HepG2 (cell line): ENCODE results near the gene LGALS1. TPM values are rescaled to one million over a fixed set of nuclear protein-coding genes. Genes with fewer than 3 reads are reported as not detected.

ENCODE experiments used
- CEBPB ChIP-seq: IDR thresholded peaks from 2 replicates; pipeline ENCODE4 v1.6.1; 2011; ENCODE audit warnings: low read depth, low read length, improper control_type of control experiment, borderline replicate concordance
- EHMT2 ChIP-seq: fragments of 200-600 bp; sonication (generic); IDR thresholded peaks from 2 replicates; pipeline ENCODE4 v1.7.0; 2017; ENCODE audit warnings: antibody characterized with exemption, low read depth, low read length, borderline replicate concordance
- FOXK2 ChIP-seq: fragments of 450-650 bp; IDR thresholded peaks from 2 replicates; pipeline ENCODE4 v1.6.1; 2016
- HNRNPK ChIP-seq: fragments of 200-400 bp; formaldehyde crosslinking; IDR thresholded peaks from 2 replicates; pipeline ENCODE4 v1.6.1; 2018; ENCODE audit warnings: low read length, low read depth, moderate library complexity, mild to moderate bottlenecking; ENCODE audit not compliant: poor library complexity, severe bottlenecking
- NFKBIZ ChIP-seq: IDR thresholded peaks from 2 replicates; pipeline ENCODE4 v1.6.1; 2018; ENCODE audit warnings: missing genetic modification reagents, missing compliant biosample characterization
- TMF1 ChIP-seq: sonication (generic); formaldehyde crosslinking; IDR thresholded peaks from 2 replicates; pipeline ENCODE4 v1.8.1; 2022; ENCODE audit warnings: low read depth, missing genetic modification reagents
- ZMYM2 ChIP-seq: sonication (generic); formaldehyde crosslinking; IDR thresholded peaks from 2 replicates; pipeline ENCODE4 v1.8.0; 2022; ENCODE audit warnings: mild to moderate bottlenecking, missing genetic modification reagents
- ZNF7 ChIP-seq: IDR thresholded peaks from 2 replicates; pipeline ENCODE4 v1.6.1; 2016; ENCODE audit warnings: missing biosample characterization, missing genetic modification reagents
- polyA plus RNA-seq, 8 experiments: library from polyadenylated mRNA; depleted of rRNA in 3 of 8; stranded (reverse) in 7 of 8; unstranded in 1 of 8; fragments of >200 nt; fragmentation: Illumina TruSeq in 4 of 8; extraction: Trizol in 4 of 8; gene quantifications; 2 replicates each; pipeline versions ENCODE4 v1.2.1 to v1.2.3, GENCODE V29; 2011 to 2016; ENCODE audit warnings: low read depth in 4 of 8, missing spikeins in 1 of 8, mixed read lengths in 1 of 8; ENCODE audit not compliant: insufficient read depth in 1 of 8
- total RNA-seq, 5 experiments: library from RNA; depleted of rRNA; stranded (reverse); fragments of >200 nt; fragmentation: Illumina TruSeq; extraction: Trizol; gene quantifications; 2 replicates each; pipeline ENCODE4 v1.2.3, GENCODE V29; 2016; ENCODE audit warnings: low read depth in 1 of 5
- TF ChIP-seq, protein P1 (sequence below): sonication (generic); formaldehyde crosslinking; IDR thresholded peaks from 2 replicates; pipeline ENCODE4 v1.4.0; 2020; ENCODE audit warnings: missing genetic modification reagents, borderline replicate concordance
- TF ChIP-seq, protein P2 (sequence below): sonication (generic); formaldehyde crosslinking; IDR thresholded peaks from 2 replicates; pipeline ENCODE4 v1.5.0; 2020; ENCODE audit warnings: mild to moderate bottlenecking, missing genetic modification reagents
- TF ChIP-seq, protein P3 (sequence below): sonication (generic); formaldehyde crosslinking; IDR thresholded peaks from 2 replicates; pipeline ENCODE4 v1.4.0; 2020; ENCODE audit warnings: missing genetic modification reagents
- TF ChIP-seq, protein P4 (sequence below): IDR thresholded peaks from 2 replicates; pipeline ENCODE4 v1.6.1; 2016
- TF ChIP-seq, protein P5 (sequence below): sonication (generic); formaldehyde crosslinking; IDR thresholded peaks from 2 replicates; pipeline ENCODE4 v1.4.0; 2020; ENCODE audit warnings: missing genetic modification reagents

Gene LGALS1
- total and polyA plus RNA-seq, 2 of the 13 experiments (the other 11 are each of a cell fraction or from before 2014, with no cell fraction given): 103 to 858 TPM

DNA sequence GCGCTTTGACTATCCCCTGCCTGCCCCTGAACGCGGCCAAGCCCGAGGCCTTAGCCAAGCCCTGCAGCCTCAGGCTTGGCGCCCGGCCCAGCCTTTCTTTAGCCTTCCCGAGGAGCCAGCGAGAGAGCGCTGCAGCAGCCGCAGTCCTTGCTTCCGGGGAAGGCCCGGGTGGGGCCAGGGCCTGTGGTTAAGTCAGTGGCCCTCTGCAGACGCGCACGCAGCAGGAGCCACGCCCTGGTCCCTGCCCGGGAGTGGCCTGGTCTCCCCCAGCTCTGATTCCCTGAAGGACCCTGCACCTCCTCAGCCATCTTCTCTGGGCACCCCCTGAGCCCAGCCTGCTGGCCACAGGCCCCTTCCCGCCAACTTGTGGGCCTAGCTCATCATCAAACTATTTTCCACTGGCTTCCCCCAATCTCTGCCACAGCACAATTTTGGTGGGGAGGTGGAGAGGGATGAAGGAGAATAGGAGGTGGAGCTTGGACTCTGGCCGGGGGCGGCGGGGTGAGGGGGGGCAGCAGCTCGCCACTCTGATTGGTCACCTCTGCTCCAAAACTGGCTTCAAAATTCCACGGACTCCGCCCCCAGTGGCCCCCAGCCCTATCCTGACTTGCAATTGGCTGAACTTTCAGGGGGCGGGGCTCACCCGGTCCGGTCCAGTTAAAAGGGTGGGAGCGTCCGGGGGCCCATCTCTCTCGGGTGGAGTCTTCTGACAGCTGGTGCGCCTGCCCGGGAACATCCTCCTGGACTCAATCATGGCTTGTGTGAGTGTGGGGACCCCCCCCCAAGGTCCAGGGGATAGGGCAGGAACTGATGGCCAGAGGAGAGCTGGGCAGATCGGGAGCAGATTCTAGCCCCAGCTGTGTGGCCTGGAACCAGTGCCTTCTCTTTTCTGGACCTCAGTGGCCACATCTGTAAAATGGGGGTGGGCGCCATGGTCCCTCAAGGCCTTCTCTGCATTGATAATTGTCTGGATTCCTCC is at the start of gene LGALS1 (continued):
- TF ChIP-seq, protein P1, sequence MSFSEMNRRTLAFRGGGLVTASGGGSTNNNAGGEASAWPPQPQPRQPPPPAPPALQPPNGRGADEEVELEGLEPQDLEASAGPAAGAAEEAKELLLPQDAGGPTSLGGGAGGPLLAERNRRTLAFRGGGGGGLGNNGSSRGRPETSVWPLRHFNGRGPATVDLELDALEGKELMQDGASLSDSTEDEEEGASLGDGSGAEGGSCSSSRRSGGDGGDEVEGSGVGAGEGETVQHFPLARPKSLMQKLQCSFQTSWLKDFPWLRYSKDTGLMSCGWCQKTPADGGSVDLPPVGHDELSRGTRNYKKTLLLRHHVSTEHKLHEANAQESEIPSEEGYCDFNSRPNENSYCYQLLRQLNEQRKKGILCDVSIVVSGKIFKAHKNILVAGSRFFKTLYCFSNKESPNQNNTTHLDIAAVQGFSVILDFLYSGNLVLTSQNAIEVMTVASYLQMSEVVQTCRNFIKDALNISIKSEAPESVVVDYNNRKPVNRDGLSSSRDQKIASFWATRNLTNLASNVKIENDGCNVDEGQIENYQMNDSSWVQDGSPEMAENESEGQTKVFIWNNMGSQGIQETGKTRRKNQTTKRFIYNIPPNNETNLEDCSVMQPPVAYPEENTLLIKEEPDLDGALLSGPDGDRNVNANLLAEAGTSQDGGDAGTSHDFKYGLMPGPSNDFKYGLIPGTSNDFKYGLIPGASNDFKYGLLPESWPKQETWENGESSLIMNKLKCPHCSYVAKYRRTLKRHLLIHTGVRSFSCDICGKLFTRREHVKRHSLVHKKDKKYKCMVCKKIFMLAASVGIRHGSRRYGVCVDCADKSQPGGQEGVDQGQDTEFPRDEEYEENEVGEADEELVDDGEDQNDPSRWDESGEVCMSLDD (CRISPR knock-in tag): no peak; the same call in 1 of the 2 replicates
- TF ChIP-seq, protein P2, sequence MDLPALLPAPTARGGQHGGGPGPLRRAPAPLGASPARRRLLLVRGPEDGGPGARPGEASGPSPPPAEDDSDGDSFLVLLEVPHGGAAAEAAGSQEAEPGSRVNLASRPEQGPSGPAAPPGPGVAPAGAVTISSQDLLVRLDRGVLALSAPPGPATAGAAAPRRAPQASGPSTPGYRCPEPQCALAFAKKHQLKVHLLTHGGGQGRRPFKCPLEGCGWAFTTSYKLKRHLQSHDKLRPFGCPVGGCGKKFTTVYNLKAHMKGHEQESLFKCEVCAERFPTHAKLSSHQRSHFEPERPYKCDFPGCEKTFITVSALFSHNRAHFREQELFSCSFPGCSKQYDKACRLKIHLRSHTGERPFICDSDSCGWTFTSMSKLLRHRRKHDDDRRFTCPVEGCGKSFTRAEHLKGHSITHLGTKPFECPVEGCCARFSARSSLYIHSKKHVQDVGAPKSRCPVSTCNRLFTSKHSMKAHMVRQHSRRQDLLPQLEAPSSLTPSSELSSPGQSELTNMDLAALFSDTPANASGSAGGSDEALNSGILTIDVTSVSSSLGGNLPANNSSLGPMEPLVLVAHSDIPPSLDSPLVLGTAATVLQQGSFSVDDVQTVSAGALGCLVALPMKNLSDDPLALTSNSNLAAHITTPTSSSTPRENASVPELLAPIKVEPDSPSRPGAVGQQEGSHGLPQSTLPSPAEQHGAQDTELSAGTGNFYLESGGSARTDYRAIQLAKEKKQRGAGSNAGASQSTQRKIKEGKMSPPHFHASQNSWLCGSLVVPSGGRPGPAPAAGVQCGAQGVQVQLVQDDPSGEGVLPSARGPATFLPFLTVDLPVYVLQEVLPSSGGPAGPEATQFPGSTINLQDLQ (CRISPR knock-in tag): no peak
- TF ChIP-seq EHMT2 (no peak), FOXK2 (no peak), ZMYM2 (no peak), CEBPB (no peak), ZNF7 (no peak), TMF1 (CRISPR knock-in tag) (no peak), NFKBIZ (no peak), HNRNPK (no peak)
- TF ChIP-seq, protein P3, sequence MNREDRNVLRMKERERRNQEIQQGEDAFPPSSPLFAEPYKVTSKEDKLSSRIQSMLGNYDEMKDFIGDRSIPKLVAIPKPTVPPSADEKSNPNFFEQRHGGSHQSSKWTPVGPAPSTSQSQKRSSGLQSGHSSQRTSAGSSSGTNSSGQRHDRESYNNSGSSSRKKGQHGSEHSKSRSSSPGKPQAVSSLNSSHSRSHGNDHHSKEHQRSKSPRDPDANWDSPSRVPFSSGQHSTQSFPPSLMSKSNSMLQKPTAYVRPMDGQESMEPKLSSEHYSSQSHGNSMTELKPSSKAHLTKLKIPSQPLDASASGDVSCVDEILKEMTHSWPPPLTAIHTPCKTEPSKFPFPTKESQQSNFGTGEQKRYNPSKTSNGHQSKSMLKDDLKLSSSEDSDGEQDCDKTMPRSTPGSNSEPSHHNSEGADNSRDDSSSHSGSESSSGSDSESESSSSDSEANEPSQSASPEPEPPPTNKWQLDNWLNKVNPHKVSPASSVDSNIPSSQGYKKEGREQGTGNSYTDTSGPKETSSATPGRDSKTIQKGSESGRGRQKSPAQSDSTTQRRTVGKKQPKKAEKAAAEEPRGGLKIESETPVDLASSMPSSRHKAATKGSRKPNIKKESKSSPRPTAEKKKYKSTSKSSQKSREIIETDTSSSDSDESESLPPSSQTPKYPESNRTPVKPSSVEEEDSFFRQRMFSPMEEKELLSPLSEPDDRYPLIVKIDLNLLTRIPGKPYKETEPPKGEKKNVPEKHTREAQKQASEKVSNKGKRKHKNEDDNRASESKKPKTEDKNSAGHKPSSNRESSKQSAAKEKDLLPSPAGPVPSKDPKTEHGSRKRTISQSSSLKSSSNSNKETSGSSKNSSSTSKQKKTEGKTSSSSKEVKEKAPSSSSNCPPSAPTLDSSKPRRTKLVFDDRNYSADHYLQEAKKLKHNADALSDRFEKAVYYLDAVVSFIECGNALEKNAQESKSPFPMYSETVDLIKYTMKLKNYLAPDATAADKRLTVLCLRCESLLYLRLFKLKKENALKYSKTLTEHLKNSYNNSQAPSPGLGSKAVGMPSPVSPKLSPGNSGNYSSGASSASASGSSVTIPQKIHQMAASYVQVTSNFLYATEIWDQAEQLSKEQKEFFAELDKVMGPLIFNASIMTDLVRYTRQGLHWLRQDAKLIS (CRISPR knock-in tag): no peak
- TF ChIP-seq, protein P4, sequence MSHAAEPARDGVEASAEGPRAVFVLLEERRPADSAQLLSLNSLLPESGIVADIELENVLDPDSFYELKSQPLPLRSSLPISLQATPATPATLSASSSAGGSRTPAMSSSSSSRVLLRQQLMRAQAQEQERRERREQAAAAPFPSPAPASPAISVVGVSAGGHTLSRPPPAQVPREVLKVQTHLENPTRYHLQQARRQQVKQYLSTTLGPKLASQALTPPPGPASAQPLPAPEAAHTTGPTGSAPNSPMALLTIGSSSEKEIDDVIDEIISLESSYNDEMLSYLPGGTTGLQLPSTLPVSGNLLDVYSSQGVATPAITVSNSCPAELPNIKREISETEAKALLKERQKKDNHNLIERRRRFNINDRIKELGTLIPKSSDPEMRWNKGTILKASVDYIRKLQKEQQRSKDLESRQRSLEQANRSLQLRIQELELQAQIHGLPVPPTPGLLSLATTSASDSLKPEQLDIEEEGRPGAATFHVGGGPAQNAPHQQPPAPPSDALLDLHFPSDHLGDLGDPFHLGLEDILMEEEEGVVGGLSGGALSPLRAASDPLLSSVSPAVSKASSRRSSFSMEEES: peak; percentile 5; the same call in 1 of the 2 replicates
- TF ChIP-seq, protein P5, sequence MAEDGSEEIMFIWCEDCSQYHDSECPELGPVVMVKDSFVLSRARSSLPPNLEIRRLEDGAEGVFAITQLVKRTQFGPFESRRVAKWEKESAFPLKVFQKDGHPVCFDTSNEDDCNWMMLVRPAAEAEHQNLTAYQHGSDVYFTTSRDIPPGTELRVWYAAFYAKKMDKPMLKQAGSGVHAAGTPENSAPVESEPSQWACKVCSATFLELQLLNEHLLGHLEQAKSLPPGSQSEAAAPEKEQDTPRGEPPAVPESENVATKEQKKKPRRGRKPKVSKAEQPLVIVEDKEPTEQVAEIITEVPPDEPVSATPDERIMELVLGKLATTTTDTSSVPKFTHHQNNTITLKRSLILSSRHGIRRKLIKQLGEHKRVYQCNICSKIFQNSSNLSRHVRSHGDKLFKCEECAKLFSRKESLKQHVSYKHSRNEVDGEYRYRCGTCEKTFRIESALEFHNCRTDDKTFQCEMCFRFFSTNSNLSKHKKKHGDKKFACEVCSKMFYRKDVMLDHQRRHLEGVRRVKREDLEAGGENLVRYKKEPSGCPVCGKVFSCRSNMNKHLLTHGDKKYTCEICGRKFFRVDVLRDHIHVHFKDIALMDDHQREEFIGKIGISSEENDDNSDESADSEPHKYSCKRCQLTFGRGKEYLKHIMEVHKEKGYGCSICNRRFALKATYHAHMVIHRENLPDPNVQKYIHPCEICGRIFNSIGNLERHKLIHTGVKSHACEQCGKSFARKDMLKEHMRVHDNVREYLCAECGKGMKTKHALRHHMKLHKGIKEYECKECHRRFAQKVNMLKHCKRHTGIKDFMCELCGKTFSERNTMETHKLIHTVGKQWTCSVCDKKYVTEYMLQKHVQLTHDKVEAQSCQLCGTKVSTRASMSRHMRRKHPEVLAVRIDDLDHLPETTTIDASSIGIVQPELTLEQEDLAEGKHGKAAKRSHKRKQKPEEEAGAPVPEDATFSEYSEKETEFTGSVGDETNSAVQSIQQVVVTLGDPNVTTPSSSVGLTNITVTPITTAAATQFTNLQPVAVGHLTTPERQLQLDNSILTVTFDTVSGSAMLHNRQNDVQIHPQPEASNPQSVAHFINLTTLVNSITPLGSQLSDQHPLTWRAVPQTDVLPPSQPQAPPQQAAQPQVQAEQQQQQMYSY: no peak
